Activated naive CD8-positive, alpha-beta T cell treated with anti-CD3 and anti-CD28 coated beads, Interleukin-2, amount 50 U/mL, for 24 hours (primary cell): ENCODE results near the gene KIZ.

Source experiments
- ATAC-seq: fragments of 150-1000 bp; cut with Tn5 transposase; one replicate; pipeline ENCODE4 v1.10.0; 2021
- DNase-seq: peaks from one replicate; pipeline ENCODE4 v3.0.0; 2021
- H3K27ac Mint-ChIP-seq: one replicate; pipeline ENCODE4 v1.8.0; 2021; ENCODE audit warnings: mild to moderate bottlenecking, mixed read lengths
- H3K27me3 Mint-ChIP-seq: one replicate; pipeline ENCODE4 v1.8.0; 2021; ENCODE audit warnings: mixed read lengths
- H3K36me3 Mint-ChIP-seq: one replicate; pipeline ENCODE4 v1.8.0; 2021; ENCODE audit warnings: low read depth, mixed read lengths
- H3K4me1 Mint-ChIP-seq: one replicate; pipeline ENCODE4 v1.8.0; 2021; ENCODE audit warnings: mixed read lengths
- H3K4me3 Mint-ChIP-seq: one replicate; pipeline ENCODE4 v1.8.0; 2021; ENCODE audit warnings: mild to moderate bottlenecking, moderate library complexity, mixed read lengths
- H3K9me3 Mint-ChIP-seq: one replicate; pipeline ENCODE4 v1.8.0; 2021; ENCODE audit warnings: mixed read lengths

Gene KIZ

DNA sequence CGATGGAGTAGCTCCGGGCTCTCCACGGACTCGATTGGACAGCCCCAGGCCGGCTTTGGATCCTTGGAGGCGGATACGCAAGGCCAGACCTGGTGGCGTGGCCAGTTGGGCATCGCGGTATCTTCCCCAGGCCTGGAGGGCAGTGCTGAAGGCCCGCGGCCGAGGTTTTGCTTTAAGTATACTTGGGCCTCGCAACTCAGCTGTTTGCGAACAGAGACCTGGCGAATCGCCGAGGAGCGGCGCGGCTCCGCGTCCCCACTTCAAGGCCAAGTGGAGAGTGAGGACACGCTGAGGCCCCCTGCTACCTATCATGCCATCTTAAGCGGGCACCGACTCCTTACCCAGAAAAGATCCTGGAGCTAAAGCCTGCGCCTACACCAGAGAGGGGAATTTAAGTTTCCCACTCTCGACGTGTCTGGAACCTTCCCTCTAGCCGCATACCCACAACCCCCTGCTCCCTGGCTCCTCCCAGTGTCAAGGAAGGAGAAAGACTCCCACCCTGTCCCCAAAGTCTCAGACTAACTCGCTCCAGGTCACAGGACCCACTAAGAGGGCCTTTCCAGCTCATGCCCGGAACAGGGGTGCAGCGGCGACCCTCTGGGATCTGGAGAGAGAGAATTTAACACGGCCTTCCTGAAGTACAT, 23.8 kb upstream of the KIZ start:
- H3K4me1 Mint-ChIP-seq = peaks cover 31% of the 10 kb centered on the region
- no peak overlapping the region for H3K27ac Mint-ChIP-seq
- no peaks in the 10 kb centered on the region for H3K36me3 Mint-ChIP-seq
- peaks cover 82% of the 10 kb centered on the region for H3K27me3 Mint-ChIP-seq
- no peak for ATAC-seq
- DNase-seq = peak; percentile 25
- no peaks in the 10 kb centered on the region for H3K9me3 Mint-ChIP-seq
- H3K4me3 Mint-ChIP-seq = peak overlapping the region; percentile 72

DNA sequence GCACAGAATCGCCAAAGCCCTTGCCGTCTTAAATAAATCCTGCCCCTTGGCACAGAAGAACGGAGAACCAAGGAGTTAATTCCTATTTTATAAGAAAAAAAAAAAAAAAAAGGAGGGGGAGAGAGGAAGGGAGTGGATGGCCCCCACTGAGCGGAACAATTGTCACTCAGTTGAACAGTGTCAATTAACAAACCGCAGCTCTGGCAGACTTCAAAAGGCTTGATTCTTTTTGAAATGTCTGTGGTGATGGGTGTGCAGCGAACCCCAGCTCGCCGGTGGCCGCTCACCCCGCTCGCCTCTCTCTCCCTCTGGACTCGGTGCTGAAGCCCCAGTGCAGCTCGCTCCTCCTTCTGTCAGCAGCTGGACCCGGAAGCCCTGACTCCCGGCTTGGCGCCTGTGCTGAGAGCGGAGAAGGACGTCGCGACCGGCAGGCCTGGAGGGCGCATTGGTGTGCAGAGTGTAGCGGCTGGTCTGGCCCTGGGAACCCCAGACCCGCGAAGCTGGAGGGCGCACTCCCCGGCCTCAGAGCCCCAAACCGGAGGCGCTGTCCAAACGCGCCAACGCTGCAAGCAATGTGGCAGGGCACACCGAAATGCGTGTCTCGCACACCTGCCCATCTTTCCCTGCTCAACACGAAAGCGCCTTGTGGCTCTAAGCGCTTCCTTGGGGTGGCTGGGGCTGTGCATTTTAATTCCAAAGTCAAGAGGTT, 23.1 kb upstream of the KIZ start:
- Mint-ChIP-seq H3K27ac (no peak overlapping the region), H3K9me3 (no peaks in the 10 kb centered on the region), H3K27me3 (peaks cover 82% of the 10 kb centered on the region), H3K4me1 (peaks cover 31% of the 10 kb centered on the region), H3K36me3 (no peaks in the 10 kb centered on the region), H3K4me3 (peak overlapping the region; percentile 72)
- DNase-seq (peak; percentile 34), ATAC-seq (peak; percentile 33)

DNA sequence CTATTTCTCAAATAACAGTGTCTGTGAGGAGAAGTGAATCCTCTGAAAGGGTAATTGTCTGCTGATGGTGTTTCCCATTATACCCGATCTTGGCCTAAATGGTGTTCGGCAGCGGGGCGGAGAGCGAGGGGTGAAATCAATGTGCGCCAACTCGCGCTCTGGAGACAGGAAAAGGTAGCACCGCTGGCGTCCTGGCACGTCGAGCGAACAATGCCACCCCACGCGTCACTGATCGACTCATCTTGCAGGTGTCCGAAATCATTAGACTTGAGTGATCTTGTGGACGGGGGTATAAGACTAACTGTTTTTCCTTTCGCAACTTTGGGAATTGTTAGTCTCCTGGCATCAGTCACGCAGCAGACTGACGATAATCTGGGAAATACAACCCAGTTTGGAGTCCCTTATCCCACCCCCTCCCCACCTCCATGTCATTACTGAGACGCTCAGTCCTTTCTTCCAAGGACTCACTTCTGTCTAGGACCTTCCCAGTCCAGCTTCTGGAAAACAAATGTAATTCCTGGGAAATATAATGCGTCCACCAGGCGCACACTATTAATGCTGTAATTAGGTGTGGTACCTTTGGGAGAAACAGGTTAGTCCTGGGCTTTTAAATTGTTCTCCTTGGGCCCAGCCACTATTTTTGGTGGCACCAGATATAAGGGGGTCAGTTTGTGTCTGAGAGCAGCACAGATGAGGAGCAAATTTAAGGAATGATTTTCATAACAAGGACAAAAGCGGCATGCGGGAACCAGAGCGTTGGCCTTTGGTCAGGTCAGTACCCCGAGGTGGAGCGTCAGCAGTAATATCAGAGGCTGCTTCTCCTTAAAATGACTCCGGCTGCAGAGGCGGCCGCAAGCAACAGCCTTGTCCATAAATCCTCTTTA, 22.1 kb upstream of the KIZ start:
- DNase-seq (no peak), ATAC-seq (no peak)
- Mint-ChIP-seq H3K9me3 (no peaks in the 10 kb centered on the region), H3K27ac (no peak overlapping the region), H3K36me3 (no peaks in the 10 kb centered on the region), H3K4me1 (peaks cover 31% of the 10 kb centered on the region), H3K4me3 (no peak overlapping the region), H3K27me3 (peaks cover 81% of the 10 kb centered on the region)

DNA sequence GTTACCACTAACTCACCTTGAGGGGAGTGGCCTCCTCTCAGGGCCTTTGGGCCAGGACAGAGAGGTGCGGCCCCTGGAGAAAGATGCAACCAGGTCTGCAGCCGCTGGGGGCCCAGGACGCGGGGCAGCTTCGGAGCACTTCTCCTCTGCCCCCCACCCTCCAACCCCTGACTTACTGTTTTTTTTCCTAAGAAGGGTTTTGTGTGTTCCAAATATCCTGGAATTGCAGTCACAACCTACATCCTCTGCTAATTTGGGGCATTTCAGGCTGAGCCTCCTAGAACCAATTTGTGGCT, 21.5 kb upstream of the KIZ start:
- DNase-seq = no peak
- no peak overlapping the region for H3K27ac Mint-ChIP-seq
- H3K4me1 Mint-ChIP-seq = peaks cover 29% of the 10 kb centered on the region
- H3K9me3 Mint-ChIP-seq = no peaks in the 10 kb centered on the region
- H3K27me3 Mint-ChIP-seq = peaks cover 75% of the 10 kb centered on the region
- no peaks in the 10 kb centered on the region for H3K36me3 Mint-ChIP-seq
- ATAC-seq = no peak
- no peak overlapping the region for H3K4me3 Mint-ChIP-seq

DNA sequence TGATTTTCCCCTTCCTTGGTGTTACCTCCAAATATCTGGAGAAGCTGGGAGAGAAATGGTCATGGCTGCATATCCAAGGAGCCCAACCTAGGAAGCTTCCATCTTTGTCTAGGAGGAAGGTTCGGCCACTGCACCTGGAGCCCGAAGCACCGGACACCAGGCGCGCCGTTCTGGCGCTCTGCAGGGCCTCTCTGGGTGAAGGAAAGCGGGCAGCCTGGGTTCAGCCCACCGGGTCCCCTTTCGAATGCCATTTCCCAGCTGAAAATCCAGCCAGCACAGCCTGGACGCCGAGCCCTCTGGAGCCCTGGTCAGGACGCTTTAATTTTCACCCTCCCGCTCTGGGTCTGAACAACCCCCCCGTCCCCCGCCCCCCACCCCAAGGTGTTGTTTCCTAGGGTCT, 21.0 kb upstream of the KIZ start:
- Mint-ChIP-seq H3K4me3 (no peak overlapping the region), H3K9me3 (no peaks in the 10 kb centered on the region), H3K27ac (no peak overlapping the region)

DNA sequence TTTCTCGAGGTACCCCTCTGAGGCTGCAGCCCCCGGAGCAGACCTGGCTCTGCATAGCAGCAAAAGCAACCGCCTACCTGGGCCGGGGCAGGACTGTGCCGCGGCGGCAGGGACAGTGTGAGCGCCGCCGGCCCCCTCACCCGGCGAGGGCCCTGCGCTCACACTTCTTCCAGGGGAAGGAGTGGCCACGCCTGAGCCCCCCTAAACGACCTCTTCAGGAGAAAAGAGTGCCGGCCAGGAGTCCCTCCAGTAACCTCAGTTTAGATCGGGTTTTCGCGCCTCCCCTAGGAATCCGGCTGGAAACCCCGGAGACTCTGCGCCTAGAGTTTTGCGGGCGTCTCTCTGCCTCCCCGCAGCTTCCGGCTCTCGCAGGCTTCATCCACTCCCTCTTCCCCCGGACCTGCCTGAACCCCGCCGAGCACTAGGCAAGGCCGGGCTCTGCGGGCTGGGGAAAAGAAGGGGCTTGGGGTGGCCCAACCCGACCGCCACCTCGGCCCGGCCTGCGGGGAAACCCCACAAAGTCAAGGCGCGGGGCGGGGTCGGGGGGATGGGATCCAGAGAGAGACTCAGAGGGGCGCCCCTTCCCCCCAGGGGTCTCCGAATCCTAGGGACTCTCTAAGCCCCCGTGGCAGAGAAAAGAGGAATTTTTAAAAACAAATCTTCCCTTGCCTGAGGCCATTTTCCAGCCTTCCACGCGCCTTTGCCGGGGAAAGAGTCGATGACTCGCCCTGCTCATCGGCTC, 20.3 kb upstream of the KIZ start:
- Mint-ChIP-seq H3K27me3 (peaks cover 68% of the 10 kb centered on the region), H3K4me1 (peaks cover 25% of the 10 kb centered on the region), H3K36me3 (no peaks in the 10 kb centered on the region), H3K4me3 (no peak overlapping the region), H3K27ac (no peak overlapping the region), H3K9me3 (no peaks in the 10 kb centered on the region)
- DNase-seq = no peak
- no peak for ATAC-seq

More for the DNA sequence above, 21.0 kb upstream of the KIZ start:
- no peaks in the 10 kb centered on the region for H3K36me3 Mint-ChIP-seq
- DNase-seq = no peak
- H3K27me3 Mint-ChIP-seq = peaks cover 71% of the 10 kb centered on the region
- peaks cover 28% of the 10 kb centered on the region for H3K4me1 Mint-ChIP-seq
- no peak for ATAC-seq

DNA sequence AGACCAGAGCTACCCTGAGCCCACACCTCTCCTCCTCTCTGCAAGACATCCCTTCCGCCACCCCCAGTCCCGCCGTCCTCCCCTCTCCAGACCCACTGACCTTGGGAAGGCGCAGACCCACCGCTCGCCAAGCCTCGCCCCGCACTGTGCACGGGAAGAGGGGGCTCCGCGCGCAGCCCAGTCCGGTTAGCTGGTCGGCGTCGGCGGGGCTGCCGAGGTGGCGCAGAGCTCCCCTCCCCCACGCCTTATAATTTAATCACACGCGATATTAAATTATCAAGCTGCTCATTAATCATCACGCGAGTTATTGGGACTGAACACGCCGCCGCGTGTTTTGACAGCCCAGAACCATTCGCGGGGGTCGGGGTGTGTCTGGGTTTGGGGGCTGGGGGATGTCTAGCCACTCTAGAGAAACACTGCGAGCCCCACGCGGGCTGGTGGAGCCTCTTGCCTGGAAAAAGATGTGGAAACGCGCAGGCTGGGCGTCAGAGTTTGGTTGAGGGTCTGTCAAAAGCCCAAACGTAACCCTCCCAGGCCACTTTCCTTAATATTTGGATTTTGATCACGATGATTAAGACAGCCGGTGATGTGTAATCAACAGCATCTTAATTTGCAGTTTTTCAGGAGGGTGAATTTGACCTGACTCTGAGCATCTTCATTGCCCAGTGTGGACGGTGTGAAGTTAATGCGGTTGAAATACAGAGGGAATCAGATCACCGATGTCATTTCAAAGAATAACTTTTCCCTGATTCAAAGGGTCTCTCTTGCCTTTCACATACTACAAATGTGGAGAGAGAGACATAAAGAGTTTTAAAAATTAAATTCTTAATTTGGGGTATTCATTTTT, 19.5 kb upstream of the KIZ start, which contains the start of gene LINC00237:
Gene LINC00237 (minus strand): TSS at position 188 of the 847 bp plus-strand sequence.
- Mint-ChIP-seq H3K4me1 (peaks cover 20% of the 10 kb centered on the region), H3K9me3 (no peaks in the 10 kb centered on the region), H3K4me3 (no peak within 1 kb of the TSS), H3K27ac (no peak within 1 kb of the TSS), H3K27me3 (peaks cover 64% of the 10 kb centered on the region), H3K36me3 (no peaks in the 10 kb centered on the region)
- ATAC-seq = no peak
- DNase-seq = no peak

DNA sequence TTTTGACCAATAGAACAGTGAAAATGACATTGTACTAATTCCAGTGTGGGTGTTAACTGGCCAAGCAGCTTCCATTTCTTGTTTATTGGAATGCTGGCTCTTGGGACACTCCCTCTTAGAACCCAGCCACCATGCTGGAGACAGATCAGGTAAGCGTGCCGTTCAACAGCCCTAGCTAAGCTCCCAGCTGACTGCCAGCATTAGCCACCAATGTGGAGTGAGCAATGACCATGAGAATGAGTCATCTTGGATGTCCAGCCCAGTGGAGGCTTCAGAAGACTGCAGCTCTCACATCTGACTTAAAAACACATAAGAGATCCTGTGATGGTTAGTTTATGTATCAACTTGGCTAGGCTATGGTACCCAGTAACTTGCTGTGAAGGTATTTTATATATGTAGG, 16.7 kb upstream of the KIZ start:
- no peak overlapping the region for H3K4me3 Mint-ChIP-seq
- ATAC-seq (no peak), DNase-seq (no peak)
- H3K9me3 Mint-ChIP-seq = no peaks in the 10 kb centered on the region
- H3K4me1 Mint-ChIP-seq = peaks cover 4% of the 10 kb centered on the region
- no peaks in the 10 kb centered on the region for H3K36me3 Mint-ChIP-seq
- H3K27me3 Mint-ChIP-seq = peaks cover 46% of the 10 kb centered on the region
- H3K27ac Mint-ChIP-seq = no peak overlapping the region

DNA sequence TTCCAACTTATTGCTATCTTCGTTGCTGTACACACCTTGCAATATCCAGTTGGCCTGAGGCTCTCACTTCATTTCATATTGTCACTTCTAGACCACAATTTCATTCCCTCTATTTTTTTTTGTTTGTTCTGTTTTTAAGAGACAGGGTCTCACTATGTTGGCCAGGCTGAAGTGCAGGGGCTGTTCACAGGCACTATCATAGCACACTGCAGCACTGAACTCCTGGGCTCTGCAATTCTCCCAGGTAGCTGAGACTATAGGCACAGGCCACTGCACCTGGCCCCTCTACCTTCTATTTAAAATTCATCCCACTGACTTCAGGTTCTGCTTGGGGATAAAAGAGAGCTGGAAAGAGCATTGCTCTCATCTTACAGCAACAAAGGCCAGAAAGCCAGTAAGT, 15.1 kb upstream of the KIZ start:
- Mint-ChIP-seq H3K9me3 (no peaks in the 10 kb centered on the region), H3K27ac (no peak overlapping the region), H3K4me3 (no peak overlapping the region), H3K4me1 (peaks cover 1% of the 10 kb centered on the region), H3K27me3 (peaks cover 35% of the 10 kb centered on the region), H3K36me3 (no peaks in the 10 kb centered on the region)
- ATAC-seq = no peak
- no peak for DNase-seq

DNA sequence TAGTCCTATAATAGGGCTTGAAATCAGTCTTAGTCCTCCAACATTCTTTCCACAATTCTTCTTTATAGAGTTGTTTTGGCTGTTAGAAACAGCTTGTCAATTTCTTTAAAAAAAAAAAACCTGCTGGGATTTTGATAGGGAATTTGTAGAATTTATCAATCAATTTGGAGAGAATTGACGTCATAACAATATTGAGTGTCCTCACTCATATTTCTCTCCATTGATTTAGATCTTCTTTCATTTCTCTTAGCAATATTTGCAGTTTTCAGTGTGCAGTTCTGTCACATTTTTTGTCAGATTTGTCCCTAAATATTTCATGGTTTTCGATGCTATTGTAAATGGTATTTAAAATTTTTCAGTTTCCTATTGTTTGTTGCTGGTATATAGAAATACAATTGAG, 14.5 kb upstream of the KIZ start:
- Mint-ChIP-seq H3K36me3 (no peaks in the 10 kb centered on the region), H3K27ac (no peak overlapping the region), H3K4me1 (no peaks in the 10 kb centered on the region), H3K4me3 (no peak overlapping the region), H3K27me3 (peaks cover 30% of the 10 kb centered on the region), H3K9me3 (no peaks in the 10 kb centered on the region)
- DNase-seq = no peak
- no peak for ATAC-seq

DNA sequence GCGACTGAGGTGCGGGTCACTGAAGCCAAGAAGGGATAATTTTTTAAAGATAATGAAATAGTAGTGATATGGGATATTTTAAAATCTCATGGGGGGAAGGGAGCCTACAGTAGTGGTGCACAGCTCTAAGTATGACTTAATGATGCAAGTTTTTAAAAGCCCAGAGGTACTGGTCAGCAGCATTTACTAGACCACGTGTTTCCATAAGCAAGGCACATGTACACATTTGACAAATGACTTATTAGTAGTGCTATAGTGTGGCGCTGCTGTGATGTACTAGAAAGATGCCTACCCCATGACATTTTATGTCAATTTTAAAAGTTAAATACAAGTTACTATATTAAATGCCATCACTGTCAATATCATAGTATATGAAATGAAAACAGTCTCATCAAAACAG, 12.2 kb upstream of the KIZ start:
- H3K9me3 Mint-ChIP-seq = no peaks in the 10 kb centered on the region
- H3K4me1 Mint-ChIP-seq = no peaks in the 10 kb centered on the region
- H3K4me3 Mint-ChIP-seq = no peak overlapping the region
- H3K36me3 Mint-ChIP-seq = no peaks in the 10 kb centered on the region
- H3K27me3 Mint-ChIP-seq = peaks cover 23% of the 10 kb centered on the region
- ATAC-seq (no peak), DNase-seq (no peak)
- H3K27ac Mint-ChIP-seq = no peak overlapping the region

DNA sequence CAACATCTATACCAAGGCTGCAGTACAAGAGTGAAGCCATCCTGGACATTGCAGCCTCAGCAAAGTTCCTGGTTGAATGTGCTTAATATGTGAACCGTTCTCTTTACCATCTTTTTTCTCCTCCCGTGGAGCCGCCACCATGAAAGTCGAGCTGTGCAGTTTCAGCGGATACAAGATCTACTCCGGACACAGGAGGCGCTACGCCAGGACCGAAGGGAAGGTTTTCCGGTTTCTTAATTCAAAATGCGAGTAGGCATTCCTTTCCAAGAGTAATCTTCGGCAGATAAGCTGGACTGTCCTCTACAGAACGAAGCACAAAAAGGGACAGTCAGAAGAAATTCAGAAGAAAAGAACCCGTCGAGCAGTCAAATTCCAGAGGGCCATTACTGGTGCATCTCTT, 11.3 kb upstream of the KIZ start:
- no peak for ATAC-seq
- Mint-ChIP-seq H3K27ac (no peak overlapping the region), H3K4me3 (no peak overlapping the region), H3K9me3 (no peaks in the 10 kb centered on the region), H3K4me1 (no peaks in the 10 kb centered on the region), H3K27me3 (peaks cover 28% of the 10 kb centered on the region), H3K36me3 (no peaks in the 10 kb centered on the region)
- DNase-seq = no peak

DNA sequence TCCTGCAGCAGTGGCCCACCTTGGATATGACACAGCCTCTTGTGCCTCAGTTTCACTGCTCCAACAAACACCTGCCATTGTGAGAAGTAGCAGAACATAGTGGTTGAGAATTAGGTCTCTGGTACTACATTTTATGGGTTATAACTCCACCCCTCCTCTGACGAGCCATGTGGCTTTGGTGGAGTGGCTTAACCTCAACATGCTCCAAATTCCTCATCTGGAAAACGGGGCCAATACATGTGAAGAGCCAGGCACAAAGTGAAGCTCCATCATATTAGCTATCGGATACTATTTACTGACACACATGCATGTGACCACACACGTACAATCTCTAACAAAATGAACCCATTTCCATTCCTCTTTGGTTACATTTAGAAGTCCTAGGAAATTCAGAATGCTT, 8.4 kb upstream of the KIZ start:
- no peak for ATAC-seq
- Mint-ChIP-seq H3K9me3 (no peaks in the 10 kb centered on the region), H3K27me3 (peaks cover 24% of the 10 kb centered on the region), H3K27ac (no peak overlapping the region), H3K4me3 (no peak overlapping the region), H3K36me3 (no peaks in the 10 kb centered on the region), H3K4me1 (no peaks in the 10 kb centered on the region)
- no peak for DNase-seq

DNA sequence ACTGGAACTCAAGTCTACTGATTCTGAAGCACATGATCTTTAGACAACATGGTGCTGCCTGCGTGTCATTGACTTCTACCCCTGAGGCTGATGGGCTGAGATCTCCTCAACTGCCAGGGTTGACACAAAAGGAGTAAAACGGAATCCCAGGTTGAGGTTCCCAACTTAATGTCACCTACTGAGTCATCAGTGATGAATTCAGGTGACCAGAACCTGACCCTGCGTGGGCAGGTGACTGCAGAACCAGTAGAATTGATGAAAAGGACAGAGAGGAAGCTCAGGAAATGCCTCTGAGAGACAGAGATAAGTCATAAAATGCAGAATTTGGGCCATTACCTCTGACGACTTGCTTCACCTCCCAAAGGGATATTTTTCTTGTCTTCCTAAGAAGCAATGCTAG, 7.7 kb upstream of the KIZ start:
- Mint-ChIP-seq H3K9me3 (no peaks in the 10 kb centered on the region), H3K4me3 (no peak overlapping the region), H3K4me1 (no peaks in the 10 kb centered on the region), H3K27ac (no peak overlapping the region), H3K27me3 (peaks cover 23% of the 10 kb centered on the region), H3K36me3 (no peaks in the 10 kb centered on the region)
- ATAC-seq = no peak
- no peak for DNase-seq
